ENCODE data around the gene HSPA12B. TPM values are rescaled to one million over a fixed set of nuclear protein-coding genes. Genes with fewer than 3 reads are reported as not detected.

The HSPA12B gene
- total RNA-seq, 1 experiment from 2014 or later, result 2.7 TPM

DNA sequence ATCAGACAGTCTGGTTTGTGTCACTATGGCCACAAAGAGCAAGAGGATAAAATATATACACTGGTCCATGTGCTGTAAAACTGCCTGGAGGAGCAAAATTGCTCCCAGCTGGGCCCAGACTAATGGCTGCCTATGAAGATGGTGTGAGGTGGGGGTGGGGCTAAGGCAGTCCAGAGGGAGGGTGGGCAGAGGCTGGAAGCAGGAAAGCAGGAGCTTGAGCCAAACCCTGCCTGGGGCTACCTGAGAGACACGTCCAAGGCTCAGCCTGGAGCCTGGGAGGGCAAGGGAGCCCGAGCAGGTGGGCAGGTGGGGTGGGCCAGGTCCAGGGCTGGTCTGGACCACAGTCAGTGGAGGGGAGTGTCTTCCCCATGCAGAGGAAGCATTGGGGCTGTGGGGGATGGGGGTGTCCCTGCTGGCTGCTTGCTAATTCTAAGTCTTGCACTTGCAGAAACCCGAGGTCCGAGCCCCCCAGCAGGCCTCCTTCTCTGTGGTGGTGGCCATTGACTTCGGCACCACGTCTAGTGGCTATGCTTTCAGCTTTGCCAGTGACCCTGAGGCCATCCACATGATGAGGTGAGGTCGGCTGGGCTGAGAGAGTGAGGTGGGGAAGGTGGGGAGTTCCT, 9.5 kb downstream of the HSPA12B start:
- Histone ChIP-seq H2BK120ac (ENCODE audit: low read depth, low read length, poor library complexity, severe bottlenecking) (no peak overlapping the region), H3K4me2 (ENCODE audit: insufficient read depth, insufficient read length, low read length) (no peak overlapping the region), H3K9me3 (ENCODE audit: control insufficient read depth, low read depth, low read length) (no peaks in the 10 kb centered on the region), H3K27me3 (ENCODE audit: insufficient read depth, low read length) (no peaks in the 10 kb centered on the region), H3K79me2 (ENCODE audit: insufficient read depth, low read length) (no peaks in the 10 kb centered on the region), H3K27ac (ENCODE audit: insufficient read length, low read depth, low read length) (no peak overlapping the region), H3K23ac (ENCODE audit: insufficient read length, low read depth, low read length) (no peak overlapping the region), H3K14ac (ENCODE audit: insufficient read depth, low read length) (no peak overlapping the region; the same call in 1 of the 2 replicates), H3K23me2 (ENCODE audit: insufficient read length, low read depth, low read length, poor library complexity, severe bottlenecking) (peaks cover 11% of the 10 kb centered on the region), H4K20me1 (ENCODE audit: control insufficient read depth, insufficient read depth, insufficient read length) (no peaks in the 10 kb centered on the region), H3K4ac (ENCODE audit: low read depth, low read length) (no peak overlapping the region), H2AFZ (ENCODE audit: low read length) (no peak overlapping the region), H3K79me1 (ENCODE audit: insufficient read depth, low read depth, low read length, poor library complexity, severe bottlenecking) (no peaks in the 10 kb centered on the region), H4K8ac (replicated peaks; ENCODE audit: insufficient read length, low read depth, low read length) (no peak overlapping the region), H3K56ac (ENCODE audit: insufficient read length, low read depth, low read length) (no peak overlapping the region), H3T11ph (ENCODE audit: low read length) (no peak overlapping the region), H4K91ac (ENCODE audit: insufficient read length, low read depth, low read length) (no peak overlapping the region), H2BK5ac (ENCODE audit: insufficient read length, low read length) (no peak overlapping the region), H4K5ac (ENCODE audit: insufficient read length, low read depth, low read length) (no peak overlapping the region), H2BK15ac (ENCODE audit: low read depth, low read length) (no peak overlapping the region), H2AK5ac (ENCODE audit: insufficient read length, low read length) (no peak overlapping the region), H2BK12ac (ENCODE audit: insufficient read length, low read depth, low read length) (no peak overlapping the region), H3K18ac (ENCODE audit: insufficient read length, low read depth, low read length) (no peak overlapping the region), H3K4me1 (ENCODE audit: insufficient read depth, low read length) (peaks cover 3% of the 10 kb centered on the region; the same call in 1 of the 2 replicates), H3K9ac (ENCODE audit: extremely low read depth, insufficient read length, low read length) (no peak overlapping the region), H2BK20ac (ENCODE audit: low read depth, low read length, poor library complexity, severe bottlenecking) (no peak overlapping the region)
- H3K4me3 Mint-ChIP-seq, result no peak overlapping the region; a peak in 1 of 5 replicates
- WGBS (ENCODE audit: extremely low coverage, insufficient read length, low lambda C conversion rate), result no CpG with 5 or more reads among the region's 7 CpGs
- no peak for DNase-seq
- H3K27ac Mint-ChIP-seq, result no peak overlapping the region
- peaks cover 23% of the 10 kb centered on the region for H3K27me3 Mint-ChIP-seq (ENCODE audit: low read depth)
- TF ChIP-seq, protein P1, sequence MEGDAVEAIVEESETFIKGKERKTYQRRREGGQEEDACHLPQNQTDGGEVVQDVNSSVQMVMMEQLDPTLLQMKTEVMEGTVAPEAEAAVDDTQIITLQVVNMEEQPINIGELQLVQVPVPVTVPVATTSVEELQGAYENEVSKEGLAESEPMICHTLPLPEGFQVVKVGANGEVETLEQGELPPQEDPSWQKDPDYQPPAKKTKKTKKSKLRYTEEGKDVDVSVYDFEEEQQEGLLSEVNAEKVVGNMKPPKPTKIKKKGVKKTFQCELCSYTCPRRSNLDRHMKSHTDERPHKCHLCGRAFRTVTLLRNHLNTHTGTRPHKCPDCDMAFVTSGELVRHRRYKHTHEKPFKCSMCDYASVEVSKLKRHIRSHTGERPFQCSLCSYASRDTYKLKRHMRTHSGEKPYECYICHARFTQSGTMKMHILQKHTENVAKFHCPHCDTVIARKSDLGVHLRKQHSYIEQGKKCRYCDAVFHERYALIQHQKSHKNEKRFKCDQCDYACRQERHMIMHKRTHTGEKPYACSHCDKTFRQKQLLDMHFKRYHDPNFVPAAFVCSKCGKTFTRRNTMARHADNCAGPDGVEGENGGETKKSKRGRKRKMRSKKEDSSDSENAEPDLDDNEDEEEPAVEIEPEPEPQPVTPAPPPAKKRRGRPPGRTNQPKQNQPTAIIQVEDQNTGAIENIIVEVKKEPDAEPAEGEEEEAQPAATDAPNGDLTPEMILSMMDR (conservative IDR thresholded peaks at IDR 0.05), result no peak
- no peaks in the 10 kb centered on the region for H3K9me3 Mint-ChIP-seq
- H3K4me1 Mint-ChIP-seq, result peaks cover 17 to 36% of the 10 kb centered on the region in 2 experiments
- no peaks in the 10 kb centered on the region for H3K36me3 Mint-ChIP-seq (ENCODE audit: insufficient read depth in 1 of 3, low read depth in 3 of 3)

All from H9 (cell line).